Stimulated activated naive B cell treated with anti-CD40 and anti-IgM and Interleukin-4, amounts not matched to agents 10 μg/mL and 1 μg/mL and 100 μg/mL, for 72 hours (primary cell): Measurements from ENCODE around the gene TMC5.

Experiments
- ATAC-seq, 2 donors: fragments of 150-1000 bp; cut with Tn5 transposase; replicated peaks; 2 replicates each; pipeline ENCODE4 v1.10.0; 2021; ENCODE audit warnings: moderate library complexity in 1 of 2
- DNase-seq: peaks from one replicate; pipeline ENCODE4 v3.0.0; 2021
- H3K27ac Mint-ChIP-seq: one replicate; pipeline ENCODE4 v1.8.0; 2022; ENCODE audit warnings: mild to moderate bottlenecking, mixed read lengths
- H3K27me3 Mint-ChIP-seq, 2 donors: one replicate each; pipeline ENCODE4 v1.8.0; 2022; ENCODE audit warnings: mixed read lengths in 2 of 2
- H3K36me3 Mint-ChIP-seq, 2 donors: one replicate each; pipeline ENCODE4 v1.8.0; 2022; ENCODE audit warnings: mixed read lengths in 2 of 2, mild to moderate bottlenecking in 1 of 2
- H3K4me1 Mint-ChIP-seq, 2 donors: one replicate each; pipeline ENCODE4 v1.8.0; 2022; ENCODE audit warnings: mixed read lengths in 2 of 2, mild to moderate bottlenecking in 1 of 2
- H3K4me3 Mint-ChIP-seq, 2 donors: one replicate each; pipeline ENCODE4 v1.8.0; 2022; ENCODE audit warnings: mild to moderate bottlenecking in 2 of 2, mixed read lengths in 2 of 2, moderate library complexity in 1 of 2
- H3K9me3 Mint-ChIP-seq, 2 donors: one replicate each; pipeline ENCODE4 v1.8.0; 2022; ENCODE audit warnings: mixed read lengths in 2 of 2, mild to moderate bottlenecking in 1 of 2

TMC5 gene

DNA sequence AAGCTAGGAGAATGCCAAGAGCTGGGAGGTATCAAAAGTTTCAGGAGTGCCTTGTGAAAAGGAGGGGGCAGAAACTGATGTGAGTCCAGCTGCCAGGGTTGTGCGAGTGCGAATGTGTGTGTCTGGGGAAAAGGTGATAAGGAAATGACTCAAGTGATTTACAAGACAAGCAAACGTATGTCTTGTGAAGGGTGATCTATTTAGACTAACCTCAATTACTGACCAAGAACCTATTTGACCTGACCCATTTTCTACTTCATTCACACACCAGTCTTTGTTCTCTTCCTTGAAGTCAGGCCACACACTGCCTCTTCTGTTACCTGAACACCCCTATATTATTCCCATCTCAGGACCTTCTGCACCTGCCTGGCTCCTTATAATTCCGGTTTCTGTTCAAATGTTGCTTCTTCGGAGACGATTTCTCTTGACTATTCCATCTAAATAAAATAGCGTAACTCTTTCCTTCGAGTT lies 103.2 kb downstream of the TMC5 start:
- peaks cover 16 to 17% of the 10 kb centered on the region in 2 donors for H3K36me3 Mint-ChIP-seq
- peaks cover 24 to 48% of the 10 kb centered on the region in 2 donors for H3K4me1 Mint-ChIP-seq
- H3K27me3 Mint-ChIP-seq, result no peaks in the 10 kb centered on the region
- peak overlapping the region; percentile 84 to 96 for H3K4me3 Mint-ChIP-seq
- peak overlapping the region; percentile 95 for H3K27ac Mint-ChIP-seq
- no peaks in the 10 kb centered on the region for H3K9me3 Mint-ChIP-seq
- ATAC-seq (no peak), DNase-seq (no peak)

DNA sequence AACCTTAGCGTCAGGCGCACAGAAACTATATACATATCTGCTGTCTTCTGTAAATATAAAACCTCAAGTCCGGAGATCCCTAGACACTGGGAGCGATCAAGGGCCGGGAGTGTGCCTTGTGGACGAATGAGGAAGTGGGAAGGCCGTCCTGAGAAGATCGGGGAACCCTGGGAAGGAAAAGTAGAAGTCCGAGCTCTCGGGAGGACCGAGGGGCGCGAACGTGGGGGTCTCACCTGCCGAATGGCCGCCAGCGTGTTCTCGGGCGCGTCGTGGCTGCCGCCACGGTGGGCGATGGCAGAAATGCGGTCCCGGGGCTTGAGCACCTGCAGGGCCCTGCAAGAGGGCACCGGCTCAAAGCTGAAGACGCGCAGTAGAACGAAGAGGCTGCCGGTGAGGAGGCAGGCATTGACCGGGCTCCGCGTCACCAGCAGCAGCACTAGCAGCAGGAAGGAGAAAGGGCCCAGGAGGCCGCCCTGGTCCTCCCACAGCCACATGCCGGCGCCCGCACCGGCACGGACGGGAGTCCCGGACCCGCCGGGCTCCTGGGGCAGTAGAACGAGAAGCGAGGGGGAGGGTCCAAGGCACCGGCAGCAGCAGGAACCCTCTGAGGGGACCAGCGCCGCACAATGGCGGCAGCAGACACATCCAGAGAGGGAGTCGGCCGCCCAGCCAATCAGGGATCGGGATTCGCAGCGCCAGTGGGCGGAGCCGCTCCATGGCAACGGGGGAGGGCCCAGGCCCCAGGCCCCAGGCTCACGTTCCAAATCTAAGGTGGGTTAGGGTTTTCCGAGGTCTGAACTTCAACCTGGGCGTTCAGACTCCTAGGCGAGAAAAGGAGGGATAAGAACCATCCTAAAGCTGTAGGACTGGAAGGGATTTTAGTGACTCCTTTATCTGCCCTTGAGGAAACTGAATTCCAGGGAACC lies 104.1 kb downstream of the TMC5 start, which contains the start of gene GDE1:
Gene GDE1 (minus strand): TSS at position 628 of the 926 bp plus-strand sequence. CDS start 134 bp downstream, at position 494.
- Mint-ChIP-seq H3K27me3 (no peaks in the 10 kb centered on the region), H3K36me3 (peaks cover 13 to 15% of the 10 kb centered on the region in 2 donors), H3K4me1 (peaks cover 24 to 48% of the 10 kb centered on the region in 2 donors), H3K27ac (peak within 1 kb of the TSS; percentile 95), H3K9me3 (no peaks in the 10 kb centered on the region), H3K4me3 (peak within 1 kb of the TSS; percentile 84 to 96)
- peak; percentile 88 for DNase-seq
- peak; percentile 76 for ATAC-seq

DNA sequence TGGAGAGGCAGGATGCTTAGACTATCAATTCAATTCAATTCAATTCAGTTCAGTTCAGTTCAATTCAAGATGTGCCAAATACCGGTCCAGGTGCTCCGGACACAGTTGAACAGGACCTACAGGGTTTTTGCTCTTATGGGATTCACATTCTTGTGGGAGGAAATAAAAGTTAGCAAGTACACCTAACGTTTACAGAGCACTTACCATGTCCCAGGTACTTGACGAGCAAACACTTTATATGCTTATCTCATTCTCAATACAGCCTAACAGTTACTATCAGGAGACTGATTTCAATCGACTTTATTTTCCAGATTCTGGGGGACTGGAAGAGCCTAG lies 104.7 kb downstream of the TMC5 start:
- Mint-ChIP-seq H3K4me3 (peak overlapping the region; percentile 84 to 96), H3K9me3 (no peaks in the 10 kb centered on the region), H3K36me3 (peaks cover 6 to 9% of the 10 kb centered on the region in 2 donors), H3K27ac (peak overlapping the region; percentile 95), H3K27me3 (no peaks in the 10 kb centered on the region), H3K4me1 (peaks cover 24 to 48% of the 10 kb centered on the region in 2 donors)
- DNase-seq, result no peak
- ATAC-seq, result no peak

DNA sequence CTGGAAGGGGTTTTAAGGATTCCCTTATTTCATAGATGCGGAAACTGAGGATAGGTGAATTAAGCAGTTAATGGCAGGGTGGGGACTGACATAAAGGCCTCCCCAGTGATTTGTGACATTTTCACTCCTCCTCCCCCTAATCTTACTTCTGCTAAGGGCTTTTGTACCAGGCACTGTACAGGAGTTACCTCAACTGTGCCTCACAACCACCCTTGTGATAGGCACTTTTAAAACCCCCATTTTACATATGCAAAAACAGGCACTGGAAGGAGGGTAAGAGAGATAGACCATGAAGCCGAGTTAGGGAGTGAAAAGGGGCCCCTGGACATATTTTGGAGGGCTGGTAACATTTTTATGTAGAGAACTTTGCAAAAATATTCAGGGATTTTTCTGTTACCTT lies 105.1 kb downstream of the TMC5 start:
- Mint-ChIP-seq H3K36me3 (peaks cover 5 to 7% of the 10 kb centered on the region in 2 donors), H3K27me3 (no peaks in the 10 kb centered on the region), H3K4me3 (no peak overlapping the region), H3K4me1 (peaks cover 24 to 48% of the 10 kb centered on the region in 2 donors), H3K9me3 (no peaks in the 10 kb centered on the region), H3K27ac (no peak overlapping the region)
- no peak for ATAC-seq
- no peak for DNase-seq

DNA sequence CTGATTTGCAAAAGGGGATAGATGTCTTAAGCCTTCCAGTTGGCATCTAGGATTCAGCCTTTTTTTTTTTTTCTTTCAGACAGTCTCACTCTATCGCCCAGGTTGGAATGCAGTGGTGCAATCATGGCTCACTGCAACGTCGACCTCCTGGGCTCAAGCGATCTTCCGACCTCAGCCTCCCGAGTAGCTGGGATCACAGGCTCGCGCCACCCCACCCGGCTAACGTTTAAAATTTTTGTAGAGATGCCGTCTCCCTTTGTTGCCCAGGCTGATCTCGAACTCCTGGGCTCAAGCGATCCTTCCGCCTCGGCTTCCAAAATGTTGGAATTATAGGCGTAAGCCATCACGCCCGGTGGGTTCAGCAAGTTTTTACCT lies 105.5 kb downstream of the TMC5 start:
- H3K27ac Mint-ChIP-seq, result no peak overlapping the region
- no peaks in the 10 kb centered on the region for H3K9me3 Mint-ChIP-seq
- peaks cover 5 to 7% of the 10 kb centered on the region in 2 donors for H3K36me3 Mint-ChIP-seq
- H3K4me1 Mint-ChIP-seq, result peaks cover 24 to 48% of the 10 kb centered on the region in 2 donors
- DNase-seq (no peak), ATAC-seq (no peak)
- no peaks in the 10 kb centered on the region for H3K27me3 Mint-ChIP-seq
- H3K4me3 Mint-ChIP-seq, result no peak overlapping the region

DNA sequence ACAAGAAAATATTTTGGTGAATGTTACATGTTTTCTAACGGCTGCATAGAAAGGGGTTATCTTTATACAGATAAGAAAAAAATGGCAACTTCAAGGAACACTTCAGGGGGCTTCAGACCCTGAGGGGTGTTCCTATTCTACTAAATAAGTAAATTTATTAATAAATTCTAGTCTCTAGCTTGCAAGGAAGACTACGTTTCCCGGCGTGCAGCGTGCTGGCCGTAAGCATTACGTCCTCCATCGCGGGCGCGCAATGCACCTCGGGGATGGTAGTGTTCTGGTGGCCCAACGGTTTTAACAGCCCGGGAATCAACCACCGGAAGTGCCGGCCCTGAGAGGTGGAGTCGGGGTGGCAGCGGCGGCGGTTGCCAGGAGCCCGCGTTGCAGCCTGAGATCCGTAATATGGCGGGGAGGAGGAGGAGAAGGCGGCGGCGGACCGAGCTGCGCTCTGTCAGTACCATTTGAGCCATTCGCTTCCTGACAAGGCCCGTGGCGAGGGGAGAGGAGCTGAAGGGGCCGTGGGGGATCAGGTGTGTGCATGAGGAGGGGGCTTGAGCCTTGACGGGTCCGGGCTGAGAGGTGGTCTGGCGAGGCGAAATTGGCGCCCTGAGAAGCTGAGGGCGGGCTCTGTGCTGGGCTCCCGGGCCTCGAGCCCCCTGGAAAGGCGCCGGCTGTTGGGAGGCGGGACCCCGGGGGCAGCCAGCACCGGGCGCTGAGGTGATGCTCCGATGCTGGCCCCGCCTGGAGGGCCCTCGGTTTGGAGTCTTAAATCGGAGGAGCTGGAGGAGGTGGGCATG lies 106.1 kb downstream of the TMC5 start, which contains the start of gene CCP110:
Gene CCP110 (plus strand): TSS at position 384 of the 797 bp plus-strand sequence. CDS start 3,940 bp downstream, outside the sequence.
- H3K27me3 Mint-ChIP-seq, result no peaks in the 10 kb centered on the region
- peaks cover 24 to 42% of the 10 kb centered on the region in 2 donors for H3K4me1 Mint-ChIP-seq
- H3K4me3 Mint-ChIP-seq, result peak within 1 kb of the TSS; percentile 88 to 94
- peak; percentile 87 to 91 for ATAC-seq
- peak within 1 kb of the TSS; percentile 90 for H3K27ac Mint-ChIP-seq
- DNase-seq, result peak; percentile 92
- H3K36me3 Mint-ChIP-seq, result peaks cover 2 to 13% of the 10 kb centered on the region in 2 donors
- no peaks in the 10 kb centered on the region for H3K9me3 Mint-ChIP-seq

DNA sequence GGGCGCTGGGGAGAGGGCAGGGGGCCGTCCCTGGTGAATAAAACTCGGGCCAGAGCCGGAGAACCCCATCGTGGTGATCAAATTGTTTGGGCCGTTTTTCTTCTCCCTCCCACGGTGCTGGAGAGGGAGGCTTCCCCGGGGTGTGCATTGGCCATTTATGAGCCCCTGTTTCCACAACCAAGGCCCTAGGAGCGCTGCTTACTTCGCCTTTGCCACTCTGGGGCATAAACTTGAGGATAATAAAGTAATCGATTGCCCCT lies 106.6 kb downstream of the TMC5 start:
- no peak for DNase-seq
- peak; percentile 0 to 6 for ATAC-seq
- Mint-ChIP-seq H3K4me3 (peak overlapping the region; percentile 88 to 94), H3K9me3 (no peaks in the 10 kb centered on the region), H3K27me3 (no peaks in the 10 kb centered on the region), H3K27ac (peak overlapping the region; percentile 90), H3K36me3 (peaks cover 4 to 17% of the 10 kb centered on the region in 2 donors), H3K4me1 (peaks cover 22 to 39% of the 10 kb centered on the region in 2 donors)

DNA sequence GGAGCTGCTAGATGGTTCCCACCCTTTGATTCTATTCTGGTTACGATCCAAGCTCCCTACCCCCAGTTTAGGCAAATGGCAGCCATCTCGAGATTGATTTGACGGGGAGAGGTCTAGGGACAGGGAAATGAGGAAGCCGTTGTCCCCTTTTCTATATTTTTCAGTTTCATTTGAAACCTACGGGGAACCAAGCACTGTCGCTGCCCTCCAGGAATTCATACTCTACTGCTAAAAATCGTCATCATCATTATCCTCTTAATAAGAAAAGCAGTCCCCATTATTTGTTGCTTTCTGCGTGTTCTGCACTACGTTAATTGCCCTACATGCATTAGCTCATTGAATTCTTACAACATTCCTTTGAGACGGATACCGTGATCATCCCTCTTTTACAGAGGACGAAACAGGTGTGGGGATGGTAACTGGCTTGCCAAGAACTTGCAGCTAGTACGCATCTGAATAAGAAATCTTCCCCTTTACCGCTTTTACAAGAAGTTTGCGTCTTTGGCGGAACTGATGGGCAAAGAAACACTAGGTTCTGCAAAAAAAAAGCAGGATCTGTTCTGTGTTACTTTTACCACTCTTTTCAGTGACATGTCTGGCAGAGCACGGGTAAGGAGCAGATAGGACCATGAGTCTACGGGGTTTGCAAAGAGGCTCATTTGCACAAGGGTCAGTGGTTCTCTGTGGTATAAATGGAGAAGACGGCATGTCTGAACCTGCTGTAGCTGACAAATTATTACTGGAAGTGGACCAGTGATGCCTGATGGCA lies 107.1 kb downstream of the TMC5 start:
- H3K36me3 Mint-ChIP-seq, result peaks cover 4 to 17% of the 10 kb centered on the region in 2 donors
- no peaks in the 10 kb centered on the region for H3K9me3 Mint-ChIP-seq
- no peaks in the 10 kb centered on the region for H3K27me3 Mint-ChIP-seq
- DNase-seq, result no peak
- H3K4me1 Mint-ChIP-seq, result peaks cover 22 to 39% of the 10 kb centered on the region in 2 donors
- H3K27ac Mint-ChIP-seq, result peak overlapping the region; percentile 90
- peak in 1 of 2 donors; percentile 5 for ATAC-seq
- H3K4me3 Mint-ChIP-seq, result peak overlapping the region; percentile 88 to 94

DNA sequence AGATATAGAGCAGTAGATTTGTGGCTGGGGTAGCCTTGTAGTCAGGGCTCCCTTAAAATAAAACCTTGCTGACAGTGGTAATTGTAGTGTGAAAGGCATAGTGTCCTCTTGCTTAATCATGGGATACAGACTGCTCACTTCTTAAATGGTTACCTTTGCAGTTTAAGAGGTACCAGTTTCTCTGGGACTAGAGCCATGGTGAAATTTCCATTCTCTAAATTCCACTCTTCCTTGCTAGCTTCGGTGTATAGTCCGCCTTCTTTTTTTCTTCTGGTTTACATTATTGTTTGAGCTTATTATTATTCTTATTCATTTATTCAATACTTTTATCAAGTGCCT lies 107.7 kb downstream of the TMC5 start:
- DNase-seq (no peak), ATAC-seq (no peak)
- H3K36me3 Mint-ChIP-seq, result peaks cover 4 to 17% of the 10 kb centered on the region in 2 donors
- peak overlapping the region; percentile 88 to 94 for H3K4me3 Mint-ChIP-seq
- H3K27me3 Mint-ChIP-seq, result no peaks in the 10 kb centered on the region
- peaks cover 22 to 35% of the 10 kb centered on the region in 2 donors for H3K4me1 Mint-ChIP-seq
- no peak overlapping the region for H3K27ac Mint-ChIP-seq
- H3K9me3 Mint-ChIP-seq, result no peaks in the 10 kb centered on the region

DNA sequence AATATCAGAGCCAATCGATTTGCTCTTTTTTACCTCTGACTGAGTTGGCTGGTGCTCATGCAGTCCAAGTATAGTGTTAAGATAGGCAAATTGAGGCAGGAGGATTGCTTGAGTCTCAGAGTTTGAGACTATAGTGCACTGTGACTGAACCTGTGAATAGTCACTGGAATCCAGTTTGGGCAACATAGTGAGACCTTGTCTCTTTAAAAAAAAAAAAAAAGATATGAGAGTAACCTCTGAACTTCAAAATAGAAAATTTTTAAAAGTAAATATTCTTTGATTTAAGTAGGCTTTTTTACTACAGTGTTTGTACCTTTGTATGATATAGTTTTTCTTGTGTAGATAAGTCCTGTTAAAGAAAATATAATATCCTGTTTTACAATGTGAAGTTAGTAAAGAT lies 109.5 kb downstream of the TMC5 start:
- H3K36me3 Mint-ChIP-seq, result peaks cover 4 to 18% of the 10 kb centered on the region in 2 donors
- no peak for ATAC-seq
- no peak overlapping the region for H3K4me3 Mint-ChIP-seq
- DNase-seq, result no peak
- peaks cover 13 to 22% of the 10 kb centered on the region in 2 donors for H3K4me1 Mint-ChIP-seq
- H3K9me3 Mint-ChIP-seq, result no peaks in the 10 kb centered on the region
- H3K27me3 Mint-ChIP-seq, result no peaks in the 10 kb centered on the region
- no peak overlapping the region for H3K27ac Mint-ChIP-seq

DNA sequence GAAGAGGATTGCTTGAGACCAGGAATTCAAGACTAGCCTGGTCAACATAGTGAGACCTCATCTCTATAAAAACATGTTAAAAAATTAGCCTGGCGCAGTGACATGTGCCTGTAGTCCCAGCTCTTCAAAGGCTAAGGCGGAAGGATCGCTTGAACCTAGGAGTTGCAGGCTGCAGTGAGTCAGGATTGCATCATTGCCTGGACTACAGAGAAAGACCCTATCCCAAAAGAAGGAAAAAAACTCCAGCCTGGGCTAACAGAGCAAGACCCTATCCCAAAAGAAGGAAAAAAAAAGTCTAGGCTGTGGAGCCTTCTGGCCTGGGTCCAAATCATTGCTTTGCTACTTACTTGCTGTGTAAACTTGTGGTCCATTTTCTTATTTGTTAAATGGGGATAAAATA lies 111.0 kb downstream of the TMC5 start:
- no peak for ATAC-seq
- H3K27ac Mint-ChIP-seq, result no peak overlapping the region
- no peaks in the 10 kb centered on the region for H3K9me3 Mint-ChIP-seq
- no peak for DNase-seq
- peaks cover 9 to 15% of the 10 kb centered on the region in 2 donors for H3K4me1 Mint-ChIP-seq
- H3K36me3 Mint-ChIP-seq, result peaks cover 4 to 24% of the 10 kb centered on the region in 2 donors
- no peaks in the 10 kb centered on the region for H3K27me3 Mint-ChIP-seq
- H3K4me3 Mint-ChIP-seq, result no peak overlapping the region

DNA sequence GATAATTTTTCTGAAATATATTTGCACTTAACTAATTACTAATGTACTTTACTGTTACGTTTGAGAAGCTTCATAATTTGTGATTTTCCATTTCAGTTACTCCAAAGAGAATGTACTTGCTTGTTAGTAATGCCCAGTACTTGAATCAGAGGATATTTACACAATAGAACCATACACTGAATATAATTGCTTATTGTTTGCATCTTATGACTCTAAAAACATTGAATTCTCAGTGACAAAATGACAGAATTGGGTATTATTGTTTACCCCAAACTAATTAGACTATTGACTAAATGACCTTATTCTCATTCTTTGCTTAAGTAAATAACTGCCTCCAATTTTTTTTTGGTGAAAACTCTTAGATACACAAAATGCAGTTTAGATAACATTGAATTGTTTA lies 114.9 kb downstream of the TMC5 start:
- no peaks in the 10 kb centered on the region for H3K4me1 Mint-ChIP-seq
- ATAC-seq (no peak), DNase-seq (no peak)
- no peaks in the 10 kb centered on the region for H3K27me3 Mint-ChIP-seq
- peaks cover 10 to 29% of the 10 kb centered on the region in 2 donors for H3K36me3 Mint-ChIP-seq
- no peaks in the 10 kb centered on the region for H3K9me3 Mint-ChIP-seq
- no peak overlapping the region for H3K27ac Mint-ChIP-seq
- H3K4me3 Mint-ChIP-seq, result no peak overlapping the region

DNA sequence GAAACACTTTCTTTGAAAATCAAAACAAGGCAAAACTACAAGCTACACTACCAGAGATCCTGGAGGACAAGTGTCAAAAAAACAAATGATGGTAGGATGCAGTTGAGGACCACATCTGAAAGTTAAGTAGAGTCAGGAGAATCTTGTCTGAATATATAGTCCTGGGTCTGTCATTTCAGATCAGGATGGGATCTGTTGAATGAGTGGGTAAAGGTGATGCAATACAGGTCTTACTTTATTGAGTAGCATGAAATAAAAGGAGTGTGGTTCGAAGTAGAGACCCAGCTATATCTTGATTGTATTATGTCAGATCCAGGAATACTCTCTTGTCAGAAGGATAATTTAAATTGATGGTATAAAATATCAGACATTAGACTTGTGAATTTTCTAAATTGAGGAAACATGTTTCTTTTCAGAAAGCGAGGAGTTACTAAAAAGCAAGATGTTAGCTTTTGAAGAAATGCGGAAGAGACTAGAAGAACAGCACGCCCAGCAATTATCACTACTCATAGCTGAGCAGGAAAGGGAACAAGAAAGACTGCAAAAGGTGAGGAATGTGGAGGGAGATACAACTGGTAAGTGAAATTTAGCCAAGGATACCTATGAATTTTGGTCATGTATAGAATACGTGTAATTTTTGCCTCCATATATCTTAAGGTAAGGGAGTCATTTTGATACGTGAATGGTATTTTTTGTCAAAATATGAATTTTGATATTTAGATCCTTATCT lies 122.7 kb downstream of the TMC5 start:
- DNase-seq, result no peak
- peaks cover 0 to 2% of the 10 kb centered on the region in 2 donors for H3K9me3 Mint-ChIP-seq
- no peaks in the 10 kb centered on the region for H3K27me3 Mint-ChIP-seq
- H3K36me3 Mint-ChIP-seq, result peaks cover 24 to 51% of the 10 kb centered on the region in 2 donors
- no peak for ATAC-seq
- no peak overlapping the region for H3K4me3 Mint-ChIP-seq
- no peaks in the 10 kb centered on the region for H3K4me1 Mint-ChIP-seq
- H3K27ac Mint-ChIP-seq, result no peak overlapping the region
